Measurements from ENCODE around the gene HTR3A. TPM values are rescaled to one million over a fixed set of nuclear protein-coding genes. Genes with fewer than 3 reads are reported as not detected.

The HTR3A gene
- total RNA-seq, 1 experiment from 2014 or later: not detected

DNA sequence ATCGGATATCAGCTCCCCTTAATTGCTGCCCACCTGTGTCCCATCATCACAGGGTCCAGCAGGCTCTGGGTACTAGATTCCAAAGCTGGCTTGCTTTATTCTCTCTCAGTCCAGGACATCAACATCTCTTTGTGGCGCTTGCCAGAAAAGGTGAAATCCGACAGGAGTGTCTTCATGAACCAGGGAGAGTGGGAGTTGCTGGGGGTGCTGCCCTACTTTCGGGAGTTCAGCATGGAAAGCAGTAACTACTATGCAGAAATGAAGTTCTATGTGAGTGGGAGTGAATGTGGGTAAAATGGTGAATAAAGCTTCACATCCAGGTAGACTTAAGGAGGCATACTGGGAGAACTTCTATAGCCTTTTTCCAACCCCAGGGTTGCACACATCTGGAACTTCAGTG lies 11.0 kb downstream of the HTR3A start:
- peaks cover 33% of the 10 kb centered on the region for H3K27me3 Mint-ChIP-seq (ENCODE audit: insufficient read depth, unreplicated experiment)
- H3K9me3 Mint-ChIP-seq (ENCODE audit: unreplicated experiment): no peaks in the 10 kb centered on the region

DNA sequence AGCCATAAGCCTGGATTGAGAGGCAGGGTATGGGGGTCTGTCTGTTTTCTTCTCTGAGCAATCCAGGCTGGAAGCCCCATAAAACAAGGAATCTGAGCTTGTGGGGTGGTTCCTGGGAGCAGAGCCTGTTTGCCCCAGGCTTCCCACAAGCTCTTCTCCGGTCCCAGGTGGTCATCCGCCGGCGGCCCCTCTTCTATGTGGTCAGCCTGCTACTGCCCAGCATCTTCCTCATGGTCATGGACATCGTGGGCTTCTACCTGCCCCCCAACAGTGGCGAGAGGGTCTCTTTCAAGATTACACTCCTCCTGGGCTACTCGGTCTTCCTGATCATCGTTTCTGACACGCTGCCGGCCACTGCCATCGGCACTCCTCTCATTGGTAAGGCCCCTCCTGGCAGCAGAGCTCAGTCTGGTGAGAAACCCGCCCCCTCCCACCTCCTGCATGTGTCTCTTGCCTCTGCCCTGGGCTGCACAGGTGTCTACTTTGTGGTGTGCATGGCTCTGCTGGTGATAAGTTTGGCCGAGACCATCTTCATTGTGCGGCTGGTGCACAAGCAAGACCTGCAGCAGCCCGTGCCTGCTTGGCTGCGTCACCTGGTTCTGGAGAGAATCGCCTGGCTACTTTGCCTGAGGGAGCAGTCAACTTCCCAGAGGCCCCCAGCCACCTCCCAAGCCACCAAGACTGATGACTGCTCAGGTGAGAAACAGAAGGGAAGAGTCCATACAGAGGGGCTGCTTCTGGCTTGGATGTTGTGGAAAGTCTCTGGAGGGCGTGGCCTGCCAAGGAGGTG lies 11.6 kb downstream of the HTR3A start:
- DNase-seq: no peak
- Histone ChIP-seq H3K27me3 (replicated peaks; ENCODE audit: control insufficient read depth, insufficient read depth, low read length) (peaks cover 4% of the 10 kb centered on the region), H3K4me1 (no peaks in the 10 kb centered on the region), H3K4me3 (ENCODE audit: low read depth, low read length) (no peak overlapping the region), H3K36me3 (ENCODE audit: control insufficient read depth, insufficient read depth, low read length) (no peaks in the 10 kb centered on the region), H3K9me3 (no peaks in the 10 kb centered on the region)
- Mint-ChIP-seq H3K9me3 (ENCODE audit: unreplicated experiment) (no peaks in the 10 kb centered on the region), H3K36me3 (ENCODE audit: insufficient read depth, unreplicated experiment) (no peaks in the 10 kb centered on the region), H3K27me3 (ENCODE audit: insufficient read depth, unreplicated experiment) (peaks cover 36% of the 10 kb centered on the region), H3K4me3 (ENCODE audit: unreplicated experiment) (no peak overlapping the region), H3K27ac (ENCODE audit: unreplicated experiment) (no peak overlapping the region), H3K4me1 (ENCODE audit: low read depth, unreplicated experiment) (no peaks in the 10 kb centered on the region)
- TF ChIP-seq, protein P1, sequence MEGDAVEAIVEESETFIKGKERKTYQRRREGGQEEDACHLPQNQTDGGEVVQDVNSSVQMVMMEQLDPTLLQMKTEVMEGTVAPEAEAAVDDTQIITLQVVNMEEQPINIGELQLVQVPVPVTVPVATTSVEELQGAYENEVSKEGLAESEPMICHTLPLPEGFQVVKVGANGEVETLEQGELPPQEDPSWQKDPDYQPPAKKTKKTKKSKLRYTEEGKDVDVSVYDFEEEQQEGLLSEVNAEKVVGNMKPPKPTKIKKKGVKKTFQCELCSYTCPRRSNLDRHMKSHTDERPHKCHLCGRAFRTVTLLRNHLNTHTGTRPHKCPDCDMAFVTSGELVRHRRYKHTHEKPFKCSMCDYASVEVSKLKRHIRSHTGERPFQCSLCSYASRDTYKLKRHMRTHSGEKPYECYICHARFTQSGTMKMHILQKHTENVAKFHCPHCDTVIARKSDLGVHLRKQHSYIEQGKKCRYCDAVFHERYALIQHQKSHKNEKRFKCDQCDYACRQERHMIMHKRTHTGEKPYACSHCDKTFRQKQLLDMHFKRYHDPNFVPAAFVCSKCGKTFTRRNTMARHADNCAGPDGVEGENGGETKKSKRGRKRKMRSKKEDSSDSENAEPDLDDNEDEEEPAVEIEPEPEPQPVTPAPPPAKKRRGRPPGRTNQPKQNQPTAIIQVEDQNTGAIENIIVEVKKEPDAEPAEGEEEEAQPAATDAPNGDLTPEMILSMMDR (IDR thresholded peaks at IDR 0.05; ENCODE audit: insufficient read depth in 1 of 2, low read depth in 1 of 2, low read length in 1 of 2, severe bottlenecking in 1 of 2, unreplicated experiment in 1 of 2): no peak
- no TSS peak for BruUV-seq (replicated peaks)
- intact Hi-C loops (cut with micrococcal nuclease; ENCODE audit: unreplicated experiment): no loop called here
- POLR2A ChIA-PET: no interaction called here
- CTCF ChIA-PET: interaction anchor here (1.2 to 1.5 kb wide), 2 partner anchors 90 to 276 kb away, joined by 6 read pairs; no protein-coding TSS in a partner anchor

More for the DNA sequence above, 11.0 kb downstream of the HTR3A start:
- no peaks in the 10 kb centered on the region for H3K9me3 ChIP-seq
- H3K4me3 Mint-ChIP-seq (ENCODE audit: unreplicated experiment): no peak overlapping the region
- intact Hi-C loops (cut with micrococcal nuclease; ENCODE audit: unreplicated experiment): no loop called here
- no peak for DNase-seq
- TF ChIP-seq, protein P1 (IDR thresholded peaks at IDR 0.05; ENCODE audit: insufficient read depth in 1 of 2, low read depth in 1 of 2, low read length in 1 of 2, severe bottlenecking in 1 of 2, unreplicated experiment in 1 of 2): no peak
- no peak overlapping the region for H3K4me3 ChIP-seq (ENCODE audit: low read depth, low read length)
- H3K27ac Mint-ChIP-seq (ENCODE audit: unreplicated experiment): no peak overlapping the region
- ChIA-PET CTCF (interaction anchor here (1.2 to 1.5 kb wide), 2 partner anchors 90 to 277 kb away, joined by 6 read pairs; no protein-coding TSS in a partner anchor), POLR2A (no interaction called here)
- peaks cover 5% of the 10 kb centered on the region for H3K27me3 ChIP-seq (replicated peaks; ENCODE audit: control insufficient read depth, insufficient read depth, low read length)
- no peaks in the 10 kb centered on the region for H3K4me1 Mint-ChIP-seq (ENCODE audit: low read depth, unreplicated experiment)
- H3K36me3 ChIP-seq (ENCODE audit: control insufficient read depth, insufficient read depth, low read length): no peaks in the 10 kb centered on the region
- H3K4me1 ChIP-seq: no peaks in the 10 kb centered on the region
- BruUV-seq (replicated peaks): no TSS peak
- H3K36me3 Mint-ChIP-seq (ENCODE audit: insufficient read depth, unreplicated experiment): no peaks in the 10 kb centered on the region

DNA sequence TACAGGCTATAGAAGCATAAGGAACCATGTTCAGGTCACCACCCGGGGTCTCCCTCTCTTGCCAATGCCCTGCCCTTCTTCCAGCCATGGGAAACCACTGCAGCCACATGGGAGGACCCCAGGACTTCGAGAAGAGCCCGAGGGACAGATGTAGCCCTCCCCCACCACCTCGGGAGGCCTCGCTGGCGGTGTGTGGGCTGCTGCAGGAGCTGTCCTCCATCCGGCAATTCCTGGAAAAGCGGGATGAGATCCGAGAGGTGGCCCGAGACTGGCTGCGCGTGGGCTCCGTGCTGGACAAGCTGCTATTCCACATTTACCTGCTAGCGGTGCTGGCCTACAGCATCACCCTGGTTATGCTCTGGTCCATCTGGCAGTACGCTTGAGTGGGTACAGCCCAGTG lies 14.5 kb downstream of the HTR3A start:
- TF ChIP-seq, protein P1 (IDR thresholded peaks at IDR 0.05; ENCODE audit: insufficient read depth in 1 of 2, low read depth in 1 of 2, low read length in 1 of 2, severe bottlenecking in 1 of 2, unreplicated experiment in 1 of 2): no peak

More for the DNA sequence above, 14.5 kb downstream of the HTR3A start:
- Histone ChIP-seq H3K4me3 (ENCODE audit: low read depth, low read length) (no peak overlapping the region), H3K27me3 (replicated peaks; ENCODE audit: control insufficient read depth, insufficient read depth, low read length) (no peaks in the 10 kb centered on the region; the same call in 1 of the 2 replicates), H3K4me1 (no peaks in the 10 kb centered on the region), H3K9me3 (no peaks in the 10 kb centered on the region), H3K36me3 (ENCODE audit: control insufficient read depth, insufficient read depth, low read length) (no peaks in the 10 kb centered on the region)
- Mint-ChIP-seq H3K36me3 (ENCODE audit: insufficient read depth, unreplicated experiment) (no peaks in the 10 kb centered on the region), H3K4me3 (ENCODE audit: unreplicated experiment) (no peak overlapping the region), H3K9me3 (ENCODE audit: unreplicated experiment) (no peaks in the 10 kb centered on the region), H3K4me1 (ENCODE audit: low read depth, unreplicated experiment) (no peaks in the 10 kb centered on the region), H3K27me3 (ENCODE audit: insufficient read depth, unreplicated experiment) (peaks cover 28% of the 10 kb centered on the region), H3K27ac (ENCODE audit: unreplicated experiment) (no peak overlapping the region)
- POLR2A ChIA-PET: no interaction called here
- CTCF ChIA-PET: no interaction called here
- intact Hi-C loops (cut with micrococcal nuclease; ENCODE audit: unreplicated experiment): no loop called here
- BruUV-seq (replicated peaks): no TSS peak
- no peak for DNase-seq

Data from Caco-2 (cell line).